HUDEP-2 (cell line): Measurements from ENCODE around the gene AMFR.
"Not testable (repeated sequence)": the region's sequence is repeated elsewhere in the genome, so short reads cannot be mapped to it uniquely, and the experiment has no call there.

Experiments
- DNase-seq, 76 experiments: peaks; one replicate each; lab custom pipeline; 2025; ENCODE audit not compliant: unreplicated experiment in 76 of 76; lab: John Stamatoyannopoulos, UW

AMFR gene

GRCh38 chr16:56399486-56399885 lies 25.9 kb downstream of the AMFR start:
- DNase-seq = no peak

- no peak for DNase-seq
Measured at GRCh38 chr16:56399047-56399446, 26.3 kb downstream of the AMFR start.

- DNase-seq = not testable (repeated sequence)
Measured at GRCh38 chr16:56396724-56397123, 28.6 kb downstream of the AMFR start.

- DNase-seq = no peak
Measured at GRCh38 chr16:56389554-56389953, 35.8 kb downstream of the AMFR start.

- DNase-seq = no peak
Measured at GRCh38 chr16:56388209-56388608, 37.1 kb downstream of the AMFR start.

GRCh38 chr16:56387396-56387795 lies 37.9 kb downstream of the AMFR start:
- no peak for DNase-seq

- no peak for DNase-seq
Measured at GRCh38 chr16:56384074-56384721, 41.1 kb downstream of the AMFR start.

- no peak for DNase-seq
Measured at GRCh38 chr16:56382901-56383355, 42.4 kb downstream of the AMFR start.

- no peak for DNase-seq
Measured at GRCh38 chr16:56382459-56382858, 42.9 kb downstream of the AMFR start.

- not testable (repeated sequence) for DNase-seq
Measured at GRCh38 chr16:56380778-56381485, 44.4 kb downstream of the AMFR start.

GRCh38 chr16:56379044-56379443 lies 46.3 kb downstream of the AMFR start:
- not testable (repeated sequence) for DNase-seq

GRCh38 chr16:56375792-56376191 lies 49.6 kb downstream of the AMFR start:
- not testable (repeated sequence) for DNase-seq

GRCh38 chr16:56373003-56373402 lies 52.3 kb downstream of the AMFR start:
- no peak for DNase-seq

GRCh38 chr16:56372013-56372634 lies 53.2 kb downstream of the AMFR start:
- peak in 7 of 76 experiments; percentile 6 to 24 (median 16) for DNase-seq

- DNase-seq = no peak
Measured at GRCh38 chr16:56371660-56371937, 53.7 kb downstream of the AMFR start.

GRCh38 chr16:56370875-56371659 lies 54.3 kb downstream of the AMFR start:
- DNase-seq = no peak

- DNase-seq = no peak
Measured at GRCh38 chr16:56370185-56370874, 55.0 kb downstream of the AMFR start.

- DNase-seq = no peak
Measured at GRCh38 chr16:56369202-56369601, 56.1 kb downstream of the AMFR start.

GRCh38 chr16:56368545-56368944 lies 56.8 kb downstream of the AMFR start:
- no peak for DNase-seq

GRCh38 chr16:56367764-56368163 lies 57.6 kb downstream of the AMFR start:
- no peak for DNase-seq

GRCh38 chr16:56366945-56367344 lies 58.4 kb downstream of the AMFR start:
- no peak for DNase-seq
